ENCODE data around the gene MRAP2. TPM values are rescaled to one million over a fixed set of nuclear protein-coding genes. Genes with fewer than 3 reads are reported as not detected.
A peak's percentile ranks its signal among the peaks of the same experiment; 100 is the strongest.

MRAP2 gene, protein sequence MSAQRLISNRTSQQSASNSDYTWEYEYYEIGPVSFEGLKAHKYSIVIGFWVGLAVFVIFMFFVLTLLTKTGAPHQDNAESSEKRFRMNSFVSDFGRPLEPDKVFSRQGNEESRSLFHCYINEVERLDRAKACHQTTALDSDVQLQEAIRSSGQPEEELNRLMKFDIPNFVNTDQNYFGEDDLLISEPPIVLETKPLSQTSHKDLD
- total RNA-seq: not detected in 2 replicates

DNA sequence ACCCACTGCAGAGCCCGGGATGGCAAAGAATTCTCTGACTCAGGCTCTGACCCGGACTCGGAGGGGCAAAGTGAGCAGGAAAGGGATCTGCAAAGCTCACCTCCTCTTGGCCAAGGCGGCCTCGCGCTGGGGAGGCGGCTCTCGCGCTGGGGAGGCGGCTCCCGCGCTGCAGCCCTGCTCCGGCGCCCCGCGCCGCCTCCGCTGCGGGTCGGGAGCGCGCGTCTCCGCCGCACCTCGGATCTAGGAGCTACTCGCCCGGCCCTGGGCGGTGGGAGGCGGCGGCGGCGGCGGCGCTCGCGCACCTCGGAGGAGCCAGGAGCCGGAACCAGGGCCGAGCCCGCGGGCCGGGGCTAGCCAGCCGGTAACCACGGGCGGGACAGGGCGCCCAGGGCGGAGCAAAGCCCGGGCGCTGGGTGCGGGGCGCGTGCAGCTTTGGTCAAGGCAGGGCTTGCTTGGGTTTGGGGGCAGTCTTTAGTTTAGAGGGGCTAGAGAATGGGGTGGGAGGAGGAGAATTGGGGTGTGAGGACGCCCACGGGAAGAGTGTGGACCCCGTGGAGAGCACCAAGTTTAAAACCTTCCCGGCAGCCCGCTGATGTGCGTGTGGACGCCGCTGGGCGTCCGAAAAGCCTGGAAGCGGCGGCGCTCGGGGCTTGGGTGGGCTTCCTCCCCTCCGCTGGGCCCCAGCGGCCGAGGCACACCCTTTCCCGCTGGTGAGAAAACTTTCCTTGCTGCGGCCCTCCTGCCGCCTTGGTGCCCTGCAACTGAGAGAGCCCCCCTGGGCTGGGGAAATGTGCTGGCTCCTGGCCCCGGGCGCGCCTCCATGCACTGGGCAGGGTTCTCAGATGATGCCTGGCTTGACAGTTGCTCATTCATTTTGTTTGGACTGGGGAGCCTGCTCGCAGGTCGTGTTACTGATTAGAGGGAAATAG is at the start of gene MRAP2:
TSS of gene MRAP2 (plus strand) at position 250 of the 929 bp plus-strand sequence. CDS start 21,547 bp downstream, outside the sequence.
- peak within 1 kb of the TSS; percentile 53 for H3K4me3 ChIP-seq (ENCODE audit: low read depth, low read length)
- TF ChIP-seq, protein P1, sequence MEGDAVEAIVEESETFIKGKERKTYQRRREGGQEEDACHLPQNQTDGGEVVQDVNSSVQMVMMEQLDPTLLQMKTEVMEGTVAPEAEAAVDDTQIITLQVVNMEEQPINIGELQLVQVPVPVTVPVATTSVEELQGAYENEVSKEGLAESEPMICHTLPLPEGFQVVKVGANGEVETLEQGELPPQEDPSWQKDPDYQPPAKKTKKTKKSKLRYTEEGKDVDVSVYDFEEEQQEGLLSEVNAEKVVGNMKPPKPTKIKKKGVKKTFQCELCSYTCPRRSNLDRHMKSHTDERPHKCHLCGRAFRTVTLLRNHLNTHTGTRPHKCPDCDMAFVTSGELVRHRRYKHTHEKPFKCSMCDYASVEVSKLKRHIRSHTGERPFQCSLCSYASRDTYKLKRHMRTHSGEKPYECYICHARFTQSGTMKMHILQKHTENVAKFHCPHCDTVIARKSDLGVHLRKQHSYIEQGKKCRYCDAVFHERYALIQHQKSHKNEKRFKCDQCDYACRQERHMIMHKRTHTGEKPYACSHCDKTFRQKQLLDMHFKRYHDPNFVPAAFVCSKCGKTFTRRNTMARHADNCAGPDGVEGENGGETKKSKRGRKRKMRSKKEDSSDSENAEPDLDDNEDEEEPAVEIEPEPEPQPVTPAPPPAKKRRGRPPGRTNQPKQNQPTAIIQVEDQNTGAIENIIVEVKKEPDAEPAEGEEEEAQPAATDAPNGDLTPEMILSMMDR (IDR thresholded peaks at IDR 0.05; ENCODE audit: insufficient read depth, low read depth, low read length): no peak
- DNase-seq (ENCODE audit: low read depth): no peak

DNA sequence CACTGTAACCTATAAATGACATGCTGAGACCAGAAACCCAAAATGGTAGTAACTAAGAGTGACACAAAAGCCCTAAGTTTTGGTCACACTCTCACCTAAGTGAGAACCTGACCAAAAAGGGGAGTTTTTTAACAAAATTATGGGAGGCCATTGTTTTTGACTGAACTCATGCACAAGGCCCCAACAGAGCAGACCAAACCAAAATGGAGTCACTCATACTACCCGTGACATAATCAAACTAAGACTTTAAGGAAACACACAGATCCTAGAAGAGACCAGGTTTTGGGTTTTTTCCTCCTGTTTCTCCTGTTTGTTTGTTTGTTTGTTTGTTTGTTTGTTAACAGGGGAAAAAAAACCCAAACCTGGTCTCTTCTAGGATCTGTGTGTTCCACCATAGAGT is 49.2 kb upstream of the MRAP2 start:
- no peak for DNase-seq (ENCODE audit: low read depth)
- TF ChIP-seq, protein P1 (IDR thresholded peaks at IDR 0.05; ENCODE audit: insufficient read depth, low read depth, low read length): no peak

DNA sequence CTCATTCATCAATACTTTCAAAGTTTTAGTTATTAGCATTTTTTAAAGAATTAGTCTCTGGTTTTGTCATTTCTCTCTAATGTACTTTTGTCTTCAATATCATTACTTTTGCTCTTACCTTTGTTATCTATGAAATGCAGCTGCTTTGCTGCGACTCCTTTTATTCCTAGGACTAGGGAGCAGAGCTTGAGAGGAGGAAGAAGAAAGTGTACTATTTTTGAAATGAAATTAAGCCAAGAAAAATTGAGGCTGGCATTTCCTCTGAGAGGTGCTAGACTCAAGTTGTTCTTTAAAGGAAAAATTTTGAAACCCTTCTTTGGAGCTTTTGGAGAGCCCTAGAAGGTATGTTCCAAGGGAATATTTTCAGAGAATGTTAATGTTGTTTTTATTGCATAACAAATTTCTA is 48.3 kb upstream of the MRAP2 start:
- DNase-seq (ENCODE audit: low read depth): peak; percentile 1
- TF ChIP-seq, protein P1 (IDR thresholded peaks at IDR 0.05; ENCODE audit: insufficient read depth, low read depth, low read length): no peak
- no peak overlapping the region for H3K4me3 ChIP-seq (ENCODE audit: low read depth, low read length)

More for the DNA sequence above, 49.2 kb upstream of the MRAP2 start:
- no peak overlapping the region for H3K4me3 ChIP-seq (ENCODE audit: low read depth, low read length)

DNA sequence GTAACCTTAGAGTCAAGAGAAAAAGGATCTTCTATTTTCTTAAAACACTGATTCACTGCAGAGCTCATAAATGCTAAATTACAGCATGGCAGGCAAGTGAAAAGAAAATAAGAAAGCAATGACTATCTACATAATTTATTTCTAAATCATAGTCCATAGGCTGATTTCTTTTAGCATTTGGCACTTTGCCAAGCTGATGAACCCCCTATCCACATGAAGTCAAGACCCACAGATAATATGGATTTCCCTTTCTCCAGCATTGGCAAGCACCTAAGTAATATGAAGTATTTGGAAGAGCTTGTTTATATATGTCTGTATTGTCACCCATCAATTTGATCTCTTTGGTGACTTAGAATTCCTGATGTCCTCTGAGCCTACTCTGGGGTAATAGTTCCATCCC is 47.9 kb upstream of the MRAP2 start:
- H3K4me3 ChIP-seq (ENCODE audit: low read depth, low read length): no peak overlapping the region
- TF ChIP-seq, protein P1 (IDR thresholded peaks at IDR 0.05; ENCODE audit: insufficient read depth, low read depth, low read length): no peak

DNA sequence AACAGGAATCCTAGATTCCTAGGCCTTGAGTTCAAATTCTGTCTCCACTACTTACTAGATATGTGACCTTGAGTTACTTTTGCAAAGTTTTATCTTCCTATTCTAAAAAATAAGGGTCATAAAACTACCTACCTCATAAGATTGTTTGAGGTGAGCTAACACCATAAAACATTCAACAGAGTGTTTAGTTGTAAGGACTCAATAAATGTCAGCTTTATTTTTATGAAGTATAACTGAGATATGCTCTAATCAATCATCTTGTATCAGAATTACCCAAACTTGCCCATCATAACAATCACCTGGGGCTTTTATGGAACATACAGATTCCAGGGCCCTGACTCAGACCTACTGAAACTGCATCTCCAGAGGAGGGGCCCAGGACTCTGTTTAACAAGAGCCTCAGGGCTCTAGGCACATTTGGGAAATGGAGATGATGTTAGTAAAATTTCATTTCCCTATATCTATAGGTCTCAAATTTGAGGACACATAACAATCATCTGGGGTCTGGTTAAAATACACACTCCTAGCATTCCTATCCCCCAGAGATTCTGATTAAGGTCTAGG is 35.5 kb upstream of the MRAP2 start:
- TF ChIP-seq, protein P1 (IDR thresholded peaks at IDR 0.05; ENCODE audit: insufficient read depth, low read depth, low read length): no peak
- no peak overlapping the region for H3K4me3 ChIP-seq (ENCODE audit: low read depth, low read length)
- no peak for DNase-seq (ENCODE audit: low read depth)

More for the DNA sequence above, 47.9 kb upstream of the MRAP2 start:
- DNase-seq (ENCODE audit: low read depth): no peak

DNA sequence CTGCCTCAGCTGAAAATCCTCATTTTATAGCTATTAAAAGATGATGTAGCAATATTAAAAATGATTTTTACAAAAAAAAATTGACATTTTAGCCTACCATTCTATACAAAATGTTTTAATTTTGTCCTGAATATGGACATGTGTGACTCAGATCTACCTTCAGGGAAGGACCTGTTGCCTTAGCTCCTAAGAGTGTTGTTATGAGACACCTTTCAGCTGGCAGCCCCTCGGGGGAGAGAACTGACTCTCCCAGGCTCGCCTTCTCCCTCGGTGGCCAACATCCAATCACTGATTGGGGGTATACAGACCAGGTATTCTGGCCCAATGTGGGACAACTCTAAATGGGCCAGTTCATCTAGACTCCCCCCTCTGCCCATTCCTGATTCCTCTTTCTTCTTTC is 32.5 kb upstream of the MRAP2 start:
- no peak overlapping the region for H3K4me3 ChIP-seq (ENCODE audit: low read depth, low read length)
- TF ChIP-seq, protein P1 (IDR thresholded peaks at IDR 0.05; ENCODE audit: insufficient read depth, low read depth, low read length): no peak
- no peak for DNase-seq (ENCODE audit: low read depth)

Measured in fibroblast of villous mesenchyme (primary cell).